Lung (tissue), 12 donors: ENCODE data around the gene EEIG1. TPM values are rescaled to one million over a fixed set of nuclear protein-coding genes. Genes with fewer than 3 reads are reported as not detected.

Experiments used
- ATAC-seq: fragments of 200-7000 bp; cut with Tn5 transposase; one replicate; pipeline ENCODE4 v1.9.1; 2020; ENCODE audit warnings: moderate number of reproducible peaks; ENCODE audit not compliant: insufficient read depth, low FRiP score
- DNase-seq, 3 donors: peaks; one replicate each; pipeline ENCODE4 v3.0.0-alpha.2; 2013 to 2017
- H3K27ac ChIP-seq, 2 donors: one replicate each; pipeline ENCODE4 v1.5.1; 2013; ENCODE audit warnings: mild to moderate bottlenecking in 2 of 2, moderate library complexity in 2 of 2, control low read depth in 1 of 2, inconsistent platforms in 1 of 2, low read depth in 1 of 2, low read length in 1 of 2
- H3K27me3 ChIP-seq, 3 donors: one replicate each; pipeline ENCODE4 v1.5.1; 2013; ENCODE audit warnings: low read length in 2 of 3; ENCODE audit not compliant: control insufficient read depth in 3 of 3, insufficient read depth in 3 of 3
- H3K36me3 ChIP-seq, 4 donors: one replicate each; pipeline ENCODE4 v1.5.1; 2013; ENCODE audit warnings: low read length in 4 of 4, mild to moderate bottlenecking in 1 of 4, moderate library complexity in 1 of 4; ENCODE audit not compliant: control insufficient read depth in 4 of 4, insufficient read depth in 4 of 4
- H3K4me1 ChIP-seq, 5 donors: one replicate each; pipeline ENCODE4 v1.5.1; 2013; ENCODE audit warnings: low read length in 5 of 5, mild to moderate bottlenecking in 2 of 5, moderate library complexity in 1 of 5; ENCODE audit not compliant: control insufficient read depth in 5 of 5, insufficient read depth in 5 of 5
- H3K4me3 ChIP-seq: one replicate; pipeline ENCODE4 v1.5.1; 2013; ENCODE audit warnings: mild to moderate bottlenecking, control low read depth, moderate library complexity
- H3K9ac ChIP-seq, 2 donors: one replicate each; pipeline ENCODE4 v1.5.1; 2013; ENCODE audit warnings: low read length in 2 of 2, control low read depth in 1 of 2; ENCODE audit not compliant: insufficient read depth in 1 of 2
- H3K9me3 ChIP-seq, 4 donors: one replicate each; pipeline ENCODE4 v1.5.1; 2013; ENCODE audit warnings: low read length in 3 of 4, mild to moderate bottlenecking in 1 of 4, moderate library complexity in 1 of 4; ENCODE audit not compliant: control insufficient read depth in 4 of 4, insufficient read depth in 3 of 4
- CTCF ChIP-seq: IDR thresholded peaks from 2 replicates; pipeline ENCODE4 v1.5.1; 2012; ENCODE audit warnings: mild to moderate bottlenecking; ENCODE audit errors: control extremely low read depth, extremely low read depth
- WGBS, 2 donors: extraction: QIAGEN DNeasy Blood & Tissue Kit; methylation state at CpG; one replicate each; pipeline ENCODE4 v1.1.7; 2013; 5-methylcytosine and 5-hydroxymethylcytosine counted together
- polyA plus RNA-seq, 2 donors: library from polyadenylated mRNA; stranded (reverse); fragments of 200-250 nt; gene quantifications; one replicate each; pipeline ENCODE4 v1.2.1, GENCODE V29; 2013
- total RNA-seq, 2 donors: library from RNA; depleted of rRNA in 1 of 2; stranded (reverse); fragments of >200 nt in 1 of 2; gene quantifications; one replicate each; pipeline ENCODE4 v1.2.1, GENCODE V29; 2014 to 2021
- donor health status: control.
- donor health status: control.
- donor health status: Bipolar disorder and iron deficiency.
- donor health status: healthy.
- donor health status: DM: yes; HTN: yes; CAD: no.

EEIG1 gene
- total and polyA plus RNA-seq, 4 donors, result 13.4 to 66.5 (median 32.7) TPM

DNA sequence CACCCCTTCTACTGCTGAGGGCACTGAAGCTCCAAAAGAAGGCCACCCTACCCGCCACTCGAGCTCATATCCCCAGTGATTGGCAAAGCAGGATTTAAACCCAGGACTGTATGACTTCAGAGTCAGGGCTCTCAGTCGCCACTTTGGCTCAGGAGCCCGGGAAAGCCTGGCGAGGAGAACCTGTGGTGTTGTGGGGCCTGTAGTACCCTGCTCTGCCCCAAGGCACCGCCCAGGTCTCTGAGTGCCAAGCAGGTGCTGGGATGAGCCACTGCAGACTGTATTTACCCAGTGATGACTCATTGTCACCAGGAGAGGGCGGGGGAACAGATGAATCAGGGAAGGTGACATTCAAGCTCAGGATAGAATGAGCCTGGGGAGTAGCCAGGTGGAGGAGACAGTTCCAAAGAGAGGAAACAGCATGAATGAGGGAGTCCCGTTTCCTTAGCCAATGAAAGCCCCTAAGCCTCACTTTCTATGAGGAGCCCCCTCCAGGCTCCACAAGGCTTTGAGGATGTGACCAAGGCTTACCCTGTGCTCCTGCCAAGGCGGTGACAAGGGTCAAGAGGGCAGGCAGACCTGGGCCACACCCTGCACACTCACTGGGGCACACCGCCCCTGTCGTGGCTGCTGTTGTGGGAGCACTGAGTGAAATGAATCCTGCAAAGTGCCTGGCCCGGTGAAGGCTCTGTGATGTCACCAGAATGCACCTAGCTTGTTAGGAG is 25.3 kb downstream of the EEIG1 start:
- TF ChIP-seq CTCF, result no peak
- WGBS, 2 donors, result 58 to 77% methylated on average over 12 of the region's 12 CpGs
- Histone ChIP-seq H3K27ac (peak overlapping the region; percentile 63 to 84), H3K9me3 (no peaks in the 10 kb centered on the region), H3K9ac (no peak overlapping the region), H3K4me1 (peaks cover 0 to 13% (median 4%) of the 10 kb centered on the region in 5 donors), H3K36me3 (no peaks in the 10 kb centered on the region), H3K4me3 (no peak overlapping the region), H3K27me3 (no peaks in the 10 kb centered on the region)
- DNase-seq (no peak), ATAC-seq (peak; percentile 90)

DNA sequence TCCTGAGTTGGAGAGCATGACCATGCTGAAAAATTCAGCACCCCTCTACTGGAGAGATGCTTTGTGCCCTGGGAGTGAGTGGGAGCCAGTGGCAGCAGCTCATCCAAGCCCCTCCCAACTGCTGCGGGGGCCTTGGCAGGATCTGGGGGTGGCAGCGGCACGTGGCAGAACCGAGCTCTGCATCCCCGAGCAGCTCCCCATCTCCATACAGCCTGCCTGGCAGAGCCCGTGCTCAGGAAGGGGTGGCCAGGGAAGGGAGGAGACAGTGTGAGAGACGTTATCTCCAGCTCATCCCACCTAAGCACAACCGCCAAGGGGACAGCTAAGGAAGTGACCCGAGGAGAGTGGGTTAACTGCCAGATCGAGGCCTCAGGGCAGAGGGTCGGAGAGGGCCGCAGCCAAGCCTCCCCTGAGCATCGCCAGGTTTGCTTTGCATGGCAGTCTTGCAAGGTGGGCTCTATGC is 25.9 kb downstream of the EEIG1 start:
- Histone ChIP-seq H3K9me3 (no peaks in the 10 kb centered on the region), H3K9ac (no peak overlapping the region), H3K27me3 (no peaks in the 10 kb centered on the region), H3K4me1 (peaks cover 0 to 9% (median 4%) of the 10 kb centered on the region in 5 donors), H3K4me3 (no peak overlapping the region), H3K27ac (peak overlapping the region; percentile 38 to 44), H3K36me3 (no peaks in the 10 kb centered on the region)
- no peak for ATAC-seq
- no peak for TF ChIP-seq CTCF
- WGBS, 2 donors, result 70 to 82% methylated on average over 13 of the region's 13 CpGs
- DNase-seq, result no peak

- no peak for DNase-seq
- H3K9me3 ChIP-seq, result no peaks in the 10 kb centered on the region
- WGBS, 2 donors, result 89 to 93% methylated on average over 17 of the region's 17 CpGs
- H3K27me3 ChIP-seq, result no peaks in the 10 kb centered on the region
- H3K4me1 ChIP-seq, result peaks cover 0 to 9% (median 4%) of the 10 kb centered on the region in 5 donors
- no peak for TF ChIP-seq CTCF
- H3K9ac ChIP-seq, result no peak overlapping the region
- H3K27ac ChIP-seq, result peak overlapping the region; percentile 24 to 44
- ATAC-seq, result no peak
- H3K36me3 ChIP-seq, result no peaks in the 10 kb centered on the region
- H3K4me3 ChIP-seq, result no peak overlapping the region
These were observed 26.9 kb downstream of the EEIG1 start for GRCh38 chr9:127953768-127954505.
